GM19455 (cell line): ENCODE data around the gene PROP1.
"Not testable (repeated sequence)": the region's sequence is repeated elsewhere in the genome, so short reads cannot be mapped to it uniquely, and the experiment has no call there.

Source experiments
- ATAC-seq: cut with Tn5 transposase; IDR thresholded peaks from one replicate; pipeline ENCODE4 v1.9.1; 2021; ENCODE audit not compliant: unreplicated experiment

The PROP1 gene

DNA sequence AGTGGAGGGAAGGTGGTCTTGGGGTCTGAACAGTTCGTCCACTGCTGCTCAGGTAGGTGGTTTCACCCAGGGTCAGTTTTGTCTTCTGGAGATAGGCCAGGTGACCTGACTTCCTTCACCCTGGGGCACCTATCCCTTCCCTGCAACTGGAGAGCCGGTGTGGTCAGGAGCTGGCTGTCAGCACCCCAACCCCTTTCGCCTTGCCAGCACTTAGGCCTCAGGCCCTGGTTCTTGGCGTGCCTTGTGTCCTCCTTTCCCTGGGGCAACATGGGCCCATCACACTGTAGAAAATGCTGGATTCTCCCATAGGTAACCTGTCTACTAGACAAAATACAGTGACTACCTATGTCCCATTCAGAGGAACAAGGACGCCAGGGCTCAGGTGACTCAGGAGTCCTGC lies 13.1 kb downstream of the PROP1 start:
- no peak for ATAC-seq

DNA sequence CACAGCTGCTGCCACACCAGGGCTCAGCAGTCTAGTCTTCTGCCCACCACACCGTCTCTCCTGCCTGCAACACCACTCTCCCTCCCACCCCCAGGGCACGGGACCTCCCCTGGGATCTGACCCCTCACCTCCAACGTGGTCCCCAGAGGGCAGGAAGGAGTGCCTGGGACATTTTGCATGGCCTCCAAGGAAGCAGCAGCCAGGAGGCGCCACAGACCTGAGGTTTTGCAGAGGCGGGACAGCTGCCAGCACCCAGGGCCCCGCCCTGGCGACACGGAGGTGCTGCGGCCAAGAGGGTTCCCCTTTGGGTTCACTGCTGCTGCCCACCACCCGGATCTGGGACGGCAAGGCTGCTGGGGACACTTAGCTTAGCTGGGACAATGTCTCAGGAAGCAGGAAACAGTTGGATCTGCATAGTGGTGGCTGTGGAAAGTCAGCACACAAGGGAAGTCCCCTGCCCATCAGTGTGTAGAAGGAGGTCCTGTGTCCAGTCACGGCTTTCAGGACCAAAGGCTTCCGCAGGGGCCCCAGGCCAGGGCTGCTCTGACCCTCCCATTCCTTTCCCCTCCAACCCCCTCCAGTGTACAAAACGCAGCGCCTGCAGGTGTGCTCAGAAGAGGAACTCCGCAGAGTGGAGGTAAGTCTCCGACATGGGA lies 13.8 kb downstream of the PROP1 start:
- ATAC-seq = no peak

DNA sequence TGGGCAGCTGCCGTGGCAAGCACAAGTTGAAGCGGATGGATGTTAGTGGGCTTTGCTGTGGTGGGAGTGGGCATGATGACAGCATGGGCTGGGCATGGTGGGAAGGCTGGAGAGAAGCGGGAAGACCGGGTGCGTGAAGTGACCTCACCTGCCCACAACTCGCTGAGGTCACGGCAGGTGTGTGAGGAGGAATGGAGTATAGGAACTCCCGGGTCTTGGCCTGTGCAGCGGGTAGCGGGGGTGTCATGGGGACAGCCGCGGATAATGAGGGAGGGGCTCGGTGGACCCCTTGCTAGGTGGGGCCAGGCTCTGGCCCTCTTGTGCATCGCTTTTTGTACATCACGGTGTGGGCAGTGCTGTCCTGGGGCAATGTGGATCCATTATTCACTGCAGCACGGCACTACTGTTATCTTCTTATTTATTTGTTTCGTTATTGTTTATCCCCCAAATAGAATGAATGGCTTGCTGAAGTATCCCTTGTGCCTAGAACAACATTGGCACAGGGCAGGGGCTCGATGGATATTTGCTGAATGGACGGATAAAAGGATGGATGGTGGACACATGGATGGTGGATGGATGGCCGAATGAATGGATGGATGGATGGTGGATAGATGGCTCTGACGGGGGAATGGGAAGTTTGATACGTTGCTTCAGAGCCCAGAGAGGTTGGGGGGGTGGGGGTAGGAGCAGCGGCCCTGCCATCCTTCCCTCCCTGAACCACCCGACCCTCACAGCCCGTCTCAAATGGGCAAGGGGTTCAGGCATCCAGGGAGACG lies 14.6 kb downstream of the PROP1 start:
- ATAC-seq = no peak

- no peak for ATAC-seq
Measured at GRCh38 chr5:177980743-177981151, 15.3 kb downstream of the PROP1 start.

GRCh38 chr5:177977600-177977999 lies 18.4 kb downstream of the PROP1 start:
- not testable (repeated sequence) for ATAC-seq

DNA sequence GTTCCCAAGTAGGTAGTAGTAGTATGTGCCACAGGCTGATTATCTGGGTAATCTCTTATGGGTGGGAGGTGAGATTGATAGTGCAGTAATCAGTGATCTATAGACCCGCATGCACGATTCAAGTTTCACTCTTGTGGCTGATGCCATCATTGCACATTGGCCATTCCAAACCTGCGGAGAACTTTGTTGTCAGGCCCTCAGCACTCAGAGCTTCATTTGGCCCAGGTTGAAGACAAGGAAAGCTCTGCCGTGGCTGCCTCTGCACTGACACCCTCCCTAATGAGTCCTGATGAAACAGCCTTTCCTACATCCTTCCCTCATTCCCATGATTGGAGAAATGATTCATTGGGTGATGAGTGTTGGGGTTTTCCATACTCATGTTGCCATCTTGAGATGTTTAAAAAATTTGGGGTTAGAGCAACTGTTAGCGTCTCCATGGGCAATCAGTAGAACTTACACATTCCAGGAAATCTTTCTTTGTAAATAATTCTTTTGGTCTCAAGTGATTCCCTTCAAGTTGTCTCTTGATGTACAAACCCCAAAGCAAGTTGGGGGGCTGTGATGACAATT lies 22.9 kb downstream of the PROP1 start:
- ATAC-seq = no peak

GRCh38 chr5:177972613-177973012 lies 23.4 kb downstream of the PROP1 start:
- no peak for ATAC-seq

DNA sequence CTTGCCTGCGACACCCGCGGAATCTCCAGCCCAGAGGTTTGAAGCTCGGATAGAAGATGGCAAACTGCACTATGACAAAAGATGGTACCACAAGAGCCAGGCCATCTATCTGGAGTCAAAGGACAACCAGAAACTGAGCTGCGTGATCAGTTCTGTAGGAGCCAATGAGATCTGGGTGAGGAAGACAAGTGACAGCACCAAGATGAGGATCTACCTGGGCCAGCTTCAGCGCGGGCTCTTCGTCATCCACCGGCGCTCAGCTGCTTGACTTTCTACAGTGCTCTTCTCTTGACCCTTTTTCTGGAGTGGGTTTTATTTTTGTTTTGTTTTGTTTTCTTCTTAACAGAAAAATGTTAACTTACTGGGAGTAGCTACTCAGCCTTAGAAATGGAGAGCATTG lies 24.0 kb downstream of the PROP1 start:
- ATAC-seq = not testable (repeated sequence)

GRCh38 chr5:177968661-177969211 lies 27.3 kb downstream of the PROP1 start:
- no peak for ATAC-seq

- no peak for ATAC-seq
Measured at GRCh38 chr5:177967221-177967887, 28.7 kb downstream of the PROP1 start.

DNA sequence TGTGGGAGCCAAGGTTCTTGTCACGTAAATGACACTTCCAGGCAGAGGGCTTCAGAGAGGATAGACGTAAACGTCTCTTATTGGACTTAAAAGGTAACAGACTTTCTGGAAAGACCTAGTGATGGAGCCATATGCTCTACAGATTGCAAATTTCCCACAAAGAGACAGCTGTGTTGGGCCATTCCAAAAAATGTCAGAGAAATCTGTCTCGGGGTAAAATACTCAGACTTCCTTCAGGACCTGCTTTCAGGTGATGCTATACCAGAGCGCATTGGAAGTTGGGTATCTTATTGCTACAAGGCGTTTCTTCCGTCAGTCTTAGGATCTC lies 29.2 kb downstream of the PROP1 start:
- ATAC-seq = no peak

GRCh38 chr5:177966009-177966838 lies 29.8 kb downstream of the PROP1 start:
- ATAC-seq = no peak

- no peak for ATAC-seq
Measured at GRCh38 chr5:177964471-177964870, 31.6 kb downstream of the PROP1 start.

DNA sequence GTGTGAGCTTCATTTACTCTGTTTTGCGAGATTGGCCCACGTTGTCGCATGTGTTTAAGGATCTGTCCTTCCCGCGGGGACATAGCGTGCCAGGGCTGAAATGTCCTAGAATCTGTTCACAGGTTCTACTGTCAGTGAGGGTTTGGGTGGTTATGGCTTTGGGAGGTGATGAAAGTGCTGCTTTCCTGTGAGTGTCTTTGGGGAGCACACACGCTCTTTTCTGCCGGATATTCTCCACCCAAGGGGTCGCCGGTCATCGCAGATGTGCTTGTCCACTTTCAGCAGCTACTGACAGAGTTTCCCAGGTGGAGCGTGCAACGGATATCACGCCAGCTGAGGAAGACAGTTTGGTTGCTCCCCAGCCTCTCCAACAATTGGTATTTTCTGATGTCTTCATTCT lies 32.1 kb downstream of the PROP1 start:
- ATAC-seq = no peak

- ATAC-seq = no peak
Measured at GRCh38 chr5:177959315-177959714, 36.7 kb downstream of the PROP1 start.

DNA sequence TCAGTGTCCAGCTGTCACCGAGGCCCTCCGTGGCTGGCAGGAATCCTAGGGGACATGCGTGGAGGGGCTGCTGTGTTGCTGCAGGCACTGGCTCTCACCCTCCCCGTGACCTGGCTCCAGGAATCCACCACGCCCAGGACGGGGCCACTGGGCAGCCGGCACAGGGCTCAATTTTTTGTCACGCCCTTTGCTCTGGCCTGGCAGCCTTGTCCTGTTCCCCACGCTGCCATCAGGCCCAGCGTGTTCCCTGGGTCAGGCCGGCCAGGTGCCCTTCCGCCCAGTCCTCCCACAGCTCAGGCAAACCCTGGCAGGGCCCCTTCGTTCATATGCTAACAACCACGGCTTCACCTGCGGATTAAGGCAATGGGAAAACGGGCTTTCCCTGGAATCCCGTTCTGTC lies 37.3 kb downstream of the PROP1 start:
- ATAC-seq = no peak

DNA sequence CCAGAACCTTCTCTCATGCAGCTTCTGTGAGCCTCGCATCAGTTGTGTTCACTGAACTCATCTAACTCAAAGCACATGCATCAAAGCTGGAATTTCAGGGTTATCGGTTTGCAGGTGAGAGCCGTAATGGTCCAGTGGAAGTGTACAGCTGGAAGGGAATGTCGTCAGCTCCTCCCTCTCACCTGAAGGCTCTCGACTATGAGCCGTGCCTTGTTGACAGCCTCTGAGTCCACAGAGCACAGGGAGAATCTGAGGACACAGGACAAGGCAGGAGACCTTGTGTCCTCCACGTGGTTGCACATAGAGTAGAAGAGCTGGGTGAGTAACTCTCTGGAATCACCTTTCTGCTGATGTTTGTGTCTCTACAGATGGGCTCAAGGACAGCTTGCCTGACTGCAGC lies 38.8 kb downstream of the PROP1 start:
- no peak for ATAC-seq

GRCh38 chr5:177953101-177953500 lies 42.9 kb downstream of the PROP1 start:
- not testable (repeated sequence) for ATAC-seq

DNA sequence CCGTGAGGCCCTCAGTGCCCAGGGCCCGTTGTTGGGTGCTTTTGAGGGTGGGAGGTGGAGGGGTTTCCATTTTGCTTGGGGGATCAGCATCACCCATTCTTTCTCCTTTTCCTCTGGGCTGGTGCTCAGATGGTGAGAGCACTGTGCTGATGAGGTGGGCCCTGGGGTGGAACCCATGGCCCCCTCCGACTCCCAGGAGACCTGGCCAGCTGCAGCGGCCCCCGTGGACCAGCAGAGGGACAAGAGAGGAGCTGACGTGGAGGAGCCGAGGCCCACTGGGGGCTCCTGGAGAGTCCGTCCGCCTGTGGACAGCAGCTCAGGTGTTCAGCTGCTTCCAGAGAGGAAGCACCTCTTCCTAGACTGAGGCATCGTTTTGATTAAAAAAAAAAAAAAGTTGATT lies 46.4 kb downstream of the PROP1 start:
- ATAC-seq = not testable (repeated sequence)

- not testable (repeated sequence) for ATAC-seq
Measured at GRCh38 chr5:177949065-177949464, 47.0 kb downstream of the PROP1 start.

DNA sequence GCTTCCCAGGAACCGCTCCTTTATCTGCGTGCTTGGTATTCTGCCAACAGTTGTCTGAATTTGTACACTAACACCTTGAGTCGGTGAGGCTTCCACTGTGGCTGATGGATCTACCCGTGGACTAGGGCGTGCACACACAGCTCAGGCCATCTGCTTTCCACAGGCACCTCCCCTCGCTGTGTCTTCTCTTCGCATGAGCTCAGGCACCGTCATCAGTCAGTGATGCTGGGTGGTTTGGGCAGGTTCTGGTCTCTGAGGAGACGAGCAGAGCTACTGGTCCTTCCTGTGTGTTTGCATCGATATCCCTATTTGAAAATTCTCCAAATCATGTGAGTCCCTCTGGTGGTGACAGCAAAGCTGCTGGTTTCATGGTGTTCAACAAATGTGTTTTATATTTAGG lies 48.1 kb downstream of the PROP1 start:
- not testable (repeated sequence) for ATAC-seq
